SK-N-MC (cell line): ENCODE data around the gene AMBRA1.

Experiments
- EZH2 ChIP-seq: fragments of 200-600 bp; sonication (generic); IDR thresholded peaks from one replicate; pipeline ENCODE4 v1.6.1; 2017; ENCODE audit warnings: antibody characterized with exemption
- FOXP2 ChIP-seq: optimal IDR thresholded peaks from 2 replicates; pipeline ENCODE3; 2011; ENCODE audit warnings: mild to moderate bottlenecking, moderate library complexity; ENCODE audit not compliant: insufficient read depth; ENCODE audit errors: extremely low read length, control extremely low read depth
- POLR2AphosphoS5 ChIP-seq: IDR thresholded peaks from 2 replicates; pipeline ENCODE4 v1.6.1; 2012; ENCODE audit warnings: mild to moderate bottlenecking, low read depth, low read length, borderline replicate concordance

GRCh38 chr11:46547579-46547978 is 46.2 kb downstream of the AMBRA1 start:
- TF ChIP-seq POLR2AphosphoS5 (no peak), EZH2 (no peak), FOXP2 (no peak)
